Natural killer cell treated with Interleukin-12 subunit alpha and Interleukin-12 subunit beta and Interleukin-15 and Interleukin-18, amount 100 ng/mL, for 72 hours (primary cell): Measurements from ENCODE around the gene RAI14. TPM values are rescaled to one million over a fixed set of nuclear protein-coding genes. Genes with fewer than 3 reads are reported as not detected.

ENCODE experiments used
- ATAC-seq, 2 donors: fragments of 150-1000 bp; cut with Tn5 transposase in 1 of 2; sonication (Bioruptor Pico), chemical (Tn5 transposase) in 1 of 2; 2 replicates each; pipeline ENCODE4 v1.10.0; 2021
- DNase-seq: peaks from one replicate; pipeline ENCODE4 v3.0.0; 2022; ENCODE audit warnings: low spot score
- H3K27ac Mint-ChIP-seq, 2 donors: 1 replicate in 1 of 2; 2 replicates in 1 of 2; pipeline ENCODE4 v1.8.0; 2022; ENCODE audit warnings: mixed read lengths in 2 of 2, mild to moderate bottlenecking in 1 of 2, moderate library complexity in 1 of 2
- H3K27me3 Mint-ChIP-seq, 2 donors: 1 replicate in 1 of 2; 2 replicates in 1 of 2; pipeline ENCODE4 v1.8.0; 2022; ENCODE audit warnings: mixed read lengths in 2 of 2
- H3K36me3 Mint-ChIP-seq: one replicate; pipeline ENCODE4 v1.8.0; 2022; ENCODE audit warnings: mixed read lengths
- H3K4me1 Mint-ChIP-seq, 2 donors: 1 replicate in 1 of 2; 2 replicates in 1 of 2; pipeline ENCODE4 v1.8.0; 2022; ENCODE audit warnings: low read depth in 2 of 2, mixed read lengths in 2 of 2, mild to moderate bottlenecking in 1 of 2
- H3K4me3 Mint-ChIP-seq: one replicate; pipeline ENCODE4 v1.8.0; 2022; ENCODE audit warnings: mixed read lengths
- H3K9me3 Mint-ChIP-seq: 2 replicates; pipeline ENCODE4 v1.8.0; 2022; ENCODE audit warnings: mixed read lengths
- total RNA-seq, 2 donors: library from RNA; stranded (reverse); gene quantifications; one replicate each; pipeline ENCODE4 v1.2.3, GENCODE V29; 2022

Gene RAI14
- total RNA-seq, 2 donors from 2014 or later, result 0.93 to 1.1 TPM

GRCh38 chr5:34858790-34859189, 202.7 kb downstream of the RAI14 start:
- no peaks in the 10 kb centered on the region for H3K4me1 Mint-ChIP-seq
- H3K27me3 Mint-ChIP-seq, result peaks cover 17 to 23% of the 10 kb centered on the region in 2 donors
- H3K4me3 Mint-ChIP-seq, result no peak overlapping the region
- ATAC-seq, result no peak
- DNase-seq, result no peak
- H3K9me3 Mint-ChIP-seq, result no peaks in the 10 kb centered on the region
- no peaks in the 10 kb centered on the region for H3K36me3 Mint-ChIP-seq
- no peak overlapping the region for H3K27ac Mint-ChIP-seq

- Mint-ChIP-seq H3K36me3 (no peaks in the 10 kb centered on the region), H3K27me3 (peaks cover 17 to 23% of the 10 kb centered on the region in 2 donors), H3K9me3 (no peaks in the 10 kb centered on the region), H3K4me1 (no peaks in the 10 kb centered on the region), H3K4me3 (no peak overlapping the region), H3K27ac (no peak overlapping the region)
- DNase-seq, result no peak
- no peak for ATAC-seq
Observed at GRCh38 chr5:34859253-34859652, 203.1 kb downstream of the RAI14 start.

GRCh38 chr5:34863946-34864345, 207.8 kb downstream of the RAI14 start:
- no peaks in the 10 kb centered on the region for H3K4me1 Mint-ChIP-seq
- ATAC-seq (no peak), DNase-seq (no peak)
- peaks cover 0 to 5% of the 10 kb centered on the region in 2 donors for H3K27me3 Mint-ChIP-seq
- no peak overlapping the region for H3K4me3 Mint-ChIP-seq
- H3K27ac Mint-ChIP-seq, result no peak overlapping the region
- H3K36me3 Mint-ChIP-seq, result no peaks in the 10 kb centered on the region
- H3K9me3 Mint-ChIP-seq, result no peaks in the 10 kb centered on the region

GRCh38 chr5:34865091-34865490, 209.0 kb downstream of the RAI14 start:
- H3K4me3 Mint-ChIP-seq, result no peak overlapping the region
- H3K36me3 Mint-ChIP-seq, result no peaks in the 10 kb centered on the region
- ATAC-seq, result no peak
- no peaks in the 10 kb centered on the region for H3K9me3 Mint-ChIP-seq
- peaks cover 0 to 4% of the 10 kb centered on the region in 2 donors for H3K27me3 Mint-ChIP-seq
- no peak overlapping the region for H3K27ac Mint-ChIP-seq
- DNase-seq, result no peak
- no peaks in the 10 kb centered on the region for H3K4me1 Mint-ChIP-seq

- Mint-ChIP-seq H3K4me3 (no peak overlapping the region), H3K27me3 (peaks cover 0 to 3% of the 10 kb centered on the region in 2 donors), H3K9me3 (no peaks in the 10 kb centered on the region), H3K4me1 (no peaks in the 10 kb centered on the region), H3K27ac (no peak overlapping the region), H3K36me3 (no peaks in the 10 kb centered on the region)
- ATAC-seq, result no peak
- DNase-seq, result no peak
Observed at GRCh38 chr5:34866989-34867471, 210.9 kb downstream of the RAI14 start.

- H3K36me3 Mint-ChIP-seq, result no peaks in the 10 kb centered on the region
- no peak for DNase-seq
- peaks cover 0 to 3% of the 10 kb centered on the region in 2 donors for H3K27me3 Mint-ChIP-seq
- H3K27ac Mint-ChIP-seq, result no peak overlapping the region
- ATAC-seq, result no peak
- H3K9me3 Mint-ChIP-seq, result no peaks in the 10 kb centered on the region
- H3K4me1 Mint-ChIP-seq, result no peaks in the 10 kb centered on the region
- H3K4me3 Mint-ChIP-seq, result no peak overlapping the region
Observed at GRCh38 chr5:34867660-34868059, 211.5 kb downstream of the RAI14 start.

- H3K9me3 Mint-ChIP-seq, result no peaks in the 10 kb centered on the region
- H3K27ac Mint-ChIP-seq, result no peak overlapping the region
- peaks cover 8 to 9% of the 10 kb centered on the region in 2 donors for H3K27me3 Mint-ChIP-seq
- ATAC-seq, result no peak
- H3K4me1 Mint-ChIP-seq, result no peaks in the 10 kb centered on the region
- DNase-seq, result no peak
- H3K36me3 Mint-ChIP-seq, result no peaks in the 10 kb centered on the region
- no peak overlapping the region for H3K4me3 Mint-ChIP-seq
Observed at GRCh38 chr5:34868791-34869190, 212.7 kb downstream of the RAI14 start.

GRCh38 chr5:34869256-34869655, 213.1 kb downstream of the RAI14 start:
- ATAC-seq, result no peak

GRCh38 chr5:34870382-34870781, 214.3 kb downstream of the RAI14 start:
- Mint-ChIP-seq H3K27me3 (peaks cover 8 to 23% of the 10 kb centered on the region in 2 donors), H3K4me3 (no peak overlapping the region), H3K4me1 (no peaks in the 10 kb centered on the region), H3K9me3 (no peaks in the 10 kb centered on the region), H3K27ac (no peak overlapping the region), H3K36me3 (no peaks in the 10 kb centered on the region)
- DNase-seq (no peak), ATAC-seq (no peak)

More at GRCh38 chr5:34869256-34869655, 213.1 kb downstream of the RAI14 start:
- H3K27ac Mint-ChIP-seq, result no peak overlapping the region
- H3K27me3 Mint-ChIP-seq, result peaks cover 8 to 13% of the 10 kb centered on the region in 2 donors
- no peak overlapping the region for H3K4me3 Mint-ChIP-seq
- H3K9me3 Mint-ChIP-seq, result no peaks in the 10 kb centered on the region
- no peaks in the 10 kb centered on the region for H3K36me3 Mint-ChIP-seq
- no peaks in the 10 kb centered on the region for H3K4me1 Mint-ChIP-seq
- DNase-seq, result no peak

- ATAC-seq, result no peak
- Mint-ChIP-seq H3K4me1 (no peaks in the 10 kb centered on the region), H3K27me3 (peaks cover 14 to 48% of the 10 kb centered on the region in 2 donors), H3K36me3 (no peaks in the 10 kb centered on the region), H3K4me3 (no peak overlapping the region), H3K27ac (no peak overlapping the region), H3K9me3 (no peaks in the 10 kb centered on the region)
- no peak for DNase-seq
Observed at GRCh38 chr5:34876275-34876674, 220.1 kb downstream of the RAI14 start.

- H3K4me3 Mint-ChIP-seq, result no peak overlapping the region
- peaks cover 23 to 48% of the 10 kb centered on the region in 2 donors for H3K27me3 Mint-ChIP-seq
- no peak for ATAC-seq
- H3K4me1 Mint-ChIP-seq, result no peaks in the 10 kb centered on the region
- H3K9me3 Mint-ChIP-seq, result no peaks in the 10 kb centered on the region
- no peaks in the 10 kb centered on the region for H3K36me3 Mint-ChIP-seq
- H3K27ac Mint-ChIP-seq, result no peak overlapping the region
- no peak for DNase-seq
Observed at GRCh38 chr5:34881246-34881645, 225.1 kb downstream of the RAI14 start.

Other genes starting within 250 kb of the RAI14 start
- not detected for gene TTC23L, start 182.8 kb downstream of the RAI14 start, total RNA-seq